GM12878 (cell line): ENCODE data around the gene FAM228B. TPM values are rescaled to one million over a fixed set of nuclear protein-coding genes. Genes with fewer than 3 reads are reported as not detected.

Experiments
- ATAC-seq: fragments of 200-7000 bp; cut with Tn5 transposase; 3 replicates; pipeline ENCODE4 v1.9.1; 2020; ENCODE audit warnings: mild to moderate bottlenecking, moderate library complexity
- BruUV-seq: library from RNA; stranded (reverse); fragments of 400-500 nt; replicated peaks from 2 replicates; lab custom pipeline; 2021; lab: Mats Ljungman, UMichigan
- CTCF ChIA-PET: fragments of 300-600 bp; sonication (Branson Sonifier 250); formaldehyde crosslinking; extraction: SDS; loops from one replicate; lab custom pipeline; 2021; ENCODE audit warnings: inconsistent platforms; lab: Yijun Ruan, JAX
- POLR2A ChIA-PET: fragments of 350-600 bp; formaldehyde crosslinking; extraction: SDS; loops from one replicate; lab custom pipeline; 2021; ENCODE audit warnings: inconsistent platforms; lab: Charles Lee
- RAD21 ChIA-PET: fragments of 300-600 bp; sonication (Branson Sonifier 250); formaldehyde crosslinking; loops from one replicate; lab custom pipeline; 2023; ENCODE audit warnings: antibody characterized with exemption; ENCODE audit not compliant: unreplicated experiment; lab: Charles Lee
- SMC1A ChIA-PET: fragments of 300-600 bp; sonication (Branson Sonifier 250); formaldehyde crosslinking; loops from one replicate; lab custom pipeline; 2023; ENCODE audit not compliant: unreplicated experiment, uncharacterized antibody; lab: Charles Lee
- DNase-seq: peaks from one replicate; pipeline ENCODE4 v3.0.0-alpha.2; 2011; ENCODE audit warnings: low read depth, low spot score
- FAIRE-seq: peaks from 3 replicates; lab custom pipeline; 2011; peaks lifted over from hg19 to GRCh38; lab: Jason Lieb, UNC
- H2AFZ ChIP-seq: 2 replicates; pipeline ENCODE4 v1.6.0; 2011; ENCODE audit warnings: low read depth, low read length, control low read depth; ENCODE audit not compliant: control insufficient read depth
- H3K27ac ChIP-seq: 2 replicates; pipeline ENCODE4 v1.5.1; 2011; ENCODE audit warnings: control low read depth; ENCODE audit not compliant: control insufficient read depth, insufficient read depth
- H3K27me3 ChIP-seq, 2 experiments: replicated peaks in 1 of 2; 2 replicates each; pipeline versions ENCODE4 v1.6.0 to v1.6.1; 2011; ENCODE audit warnings: low read length in 1 of 2; ENCODE audit not compliant: control insufficient read depth in 2 of 2, insufficient read depth in 2 of 2
- H3K36me3 ChIP-seq, 2 experiments: 2 replicates each; pipeline ENCODE4 v1.5.1; 2011; ENCODE audit warnings: low read length in 1 of 2; ENCODE audit not compliant: control insufficient read depth in 2 of 2, insufficient read depth in 2 of 2
- H3K4me1 ChIP-seq: 2 replicates; pipeline ENCODE4 v1.6.1; 2011; ENCODE audit warnings: mild to moderate bottlenecking, low read length, moderate library complexity, mixed read lengths; ENCODE audit not compliant: control insufficient read depth, insufficient read depth
- H3K4me2 ChIP-seq: 2 replicates; pipeline ENCODE4 v1.6.0; 2011; ENCODE audit warnings: control low read depth; ENCODE audit not compliant: control insufficient read depth, insufficient read depth
- H3K4me3 ChIP-seq: fragments of 200-600 bp; sonication (generic); 2 replicates; pipeline ENCODE4 v1.5.1; 2016
- H3K79me2 ChIP-seq: 2 replicates; pipeline ENCODE4 v1.6.0; 2011; ENCODE audit warnings: low read length; ENCODE audit not compliant: control insufficient read depth, insufficient read depth
- H3K9ac ChIP-seq: 2 replicates; pipeline ENCODE4 v1.8.0; 2011; ENCODE audit warnings: low read length, control low read depth, mixed read lengths; ENCODE audit not compliant: control insufficient read depth, insufficient read depth
- H3K9me3 ChIP-seq: replicated peaks from 3 replicates; pipeline ENCODE4 v1.5.1; 2011; ENCODE audit warnings: mild to moderate bottlenecking, low read length; ENCODE audit not compliant: control insufficient read depth, insufficient read depth
- H4K20me1 ChIP-seq: 2 replicates; pipeline ENCODE4 v1.6.0; 2011; ENCODE audit not compliant: control insufficient read depth, insufficient read depth
- BCLAF1 ChIP-seq: fragments of 450-650 bp; IDR thresholded peaks from 2 replicates; pipeline ENCODE4 v1.6.1; 2017; ENCODE audit warnings: antibody characterized with exemption, mild to moderate bottlenecking, moderate library complexity
- CHD2 ChIP-seq: IDR thresholded peaks from 2 replicates; pipeline ENCODE4 v1.6.1; 2011; ENCODE audit warnings: low read depth, low read length, improper control_type of control experiment, borderline replicate concordance
- CREM ChIP-seq: IDR thresholded peaks from 2 replicates; pipeline ENCODE4 v1.6.1; 2014; ENCODE audit warnings: antibody characterized with exemption, low read depth
- MAX ChIP-seq: IDR thresholded peaks from 2 replicates; pipeline ENCODE4 v1.6.1; 2012; ENCODE audit warnings: low read depth, low read length, improper control_type of control experiment
- RAD21 ChIP-seq: IDR thresholded peaks from 2 replicates; pipeline ENCODE4 v1.6.1; 2011; ENCODE audit warnings: mild to moderate bottlenecking, low read depth, low read length, moderate library complexity; ENCODE audit not compliant: insufficient read depth
- WGBS: methylation state at CpG from one replicate; pipeline ENCODE4 v1.1.6; 2016; ENCODE audit warnings: low lambda C conversion rate; ENCODE audit not compliant: insufficient replicate concordance, insufficient coverage; ENCODE audit errors: missing lambda C conversion rate; 5-methylcytosine and 5-hydroxymethylcytosine counted together
- in situ Hi-C: fragments of 300-500 bp; cut with MboI; formaldehyde crosslinking; loops from 9 replicates; pipeline ENCODE4 v1.14.3; 2018; ENCODE audit warnings: mixed read lengths
- intact Hi-C: fragments of 100-400 bp; cut with micrococcal nuclease; formaldehyde crosslinking; loops from one replicate; pipeline ENCODE4 v1.14.2; 2022; ENCODE audit not compliant: unreplicated experiment
- polyA plus RNA-seq, 11 experiments: library from polyadenylated mRNA; depleted of rRNA in 4 of 11; unstranded in 6 of 11; stranded (reverse) in 5 of 11; fragments of >200 nt; fragmentation: Nextera tagmentation in 4 of 11; fragmentation: Illumina TruSeq in 1 of 11; extraction: Ambion mirVana in 4 of 11; extraction: Trizol in 1 of 11; gene quantifications; 1 replicate in 1 of 11; 2 replicates in 10 of 11; pipeline versions ENCODE4 v1.2.1 to v1.2.3, GENCODE V29; 2011 to 2016; ENCODE audit warnings: inconsistent platforms in 2 of 11, missing spikeins in 2 of 11, low read depth in 1 of 11
- total RNA-seq, 4 experiments: library from RNA; depleted of rRNA in 3 of 4; stranded (reverse); fragments of >200 nt in 3 of 4; fragmentation: Illumina TruSeq in 1 of 4; extraction: Trizol in 1 of 4; gene quantifications; 2 replicates each; pipeline versions ENCODE4 v1.2.1 to v1.2.3, GENCODE V29; 2013 to 2021
- TF ChIP-seq, protein P1 (sequence below): fragments of 450-650 bp; IDR thresholded peaks from 2 replicates; pipeline ENCODE4 v1.6.1; 2018; ENCODE audit warnings: borderline replicate concordance, mild to moderate bottlenecking; ENCODE audit not compliant: partially characterized antibody

FAM228B gene
- total and polyA plus RNA-seq, 10 of the 15 experiments (the other 5 are each of a cell fraction or from before 2014, with no cell fraction given), result 3.9 to 11.0 (median 7.5) TPM

DNA sequence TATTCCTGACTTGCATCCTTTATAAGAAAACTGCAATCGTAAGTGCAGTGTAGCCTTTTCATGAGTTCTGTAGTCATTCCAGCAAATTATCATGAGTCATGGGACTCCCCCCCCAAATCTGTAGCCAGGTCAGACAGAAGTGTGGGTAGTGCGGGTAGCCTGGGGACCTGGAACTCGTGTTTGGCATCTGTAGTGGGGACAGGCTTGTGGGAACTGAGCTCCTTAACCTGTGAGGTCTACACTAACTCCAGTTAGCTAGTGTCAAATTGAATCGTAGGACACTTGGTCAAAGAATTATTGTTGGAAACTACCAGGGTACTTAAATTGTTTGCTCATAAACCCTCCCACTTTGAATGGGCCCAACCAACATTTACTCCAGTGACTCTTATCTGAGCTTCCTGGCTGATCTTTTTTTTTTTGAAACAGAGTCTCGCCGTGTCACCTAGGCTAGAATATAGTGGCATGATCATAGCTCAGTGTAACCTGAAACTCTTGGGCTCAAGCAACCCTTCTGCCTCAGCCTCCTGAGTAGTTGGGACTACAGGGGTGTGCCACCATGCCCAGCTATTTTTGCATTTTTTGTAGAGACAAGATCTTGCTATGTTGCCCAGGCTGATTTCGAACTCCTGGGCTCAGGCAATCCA lies 12.5 kb upstream of the FAM228B start (continued):
- TF ChIP-seq, protein P1, sequence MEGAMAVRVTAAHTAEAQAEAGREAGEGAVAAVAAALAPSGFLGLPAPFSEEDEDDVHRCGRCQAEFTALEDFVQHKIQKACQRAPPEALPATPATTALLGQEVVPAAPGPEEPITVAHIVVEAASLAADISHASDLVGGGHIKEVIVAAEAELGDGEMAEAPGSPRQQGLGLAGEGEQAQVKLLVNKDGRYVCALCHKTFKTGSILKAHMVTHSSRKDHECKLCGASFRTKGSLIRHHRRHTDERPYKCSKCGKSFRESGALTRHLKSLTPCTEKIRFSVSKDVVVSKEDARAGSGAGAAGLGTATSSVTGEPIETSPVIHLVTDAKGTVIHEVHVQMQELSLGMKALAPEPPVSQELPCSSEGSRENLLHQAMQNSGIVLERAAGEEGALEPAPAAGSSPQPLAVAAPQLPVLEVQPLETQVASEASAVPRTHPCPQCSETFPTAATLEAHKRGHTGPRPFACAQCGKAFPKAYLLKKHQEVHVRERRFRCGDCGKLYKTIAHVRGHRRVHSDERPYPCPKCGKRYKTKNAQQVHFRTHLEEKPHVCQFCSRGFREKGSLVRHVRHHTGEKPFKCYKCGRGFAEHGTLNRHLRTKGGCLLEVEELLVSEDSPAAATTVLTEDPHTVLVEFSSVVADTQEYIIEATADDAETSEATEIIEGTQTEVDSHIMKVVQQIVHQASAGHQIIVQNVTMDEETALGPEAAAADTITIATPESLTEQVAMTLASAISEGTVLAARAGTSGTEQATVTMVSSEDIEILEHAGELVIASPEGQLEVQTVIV, result no peak
- TF ChIP-seq MAX, result no peak

DNA sequence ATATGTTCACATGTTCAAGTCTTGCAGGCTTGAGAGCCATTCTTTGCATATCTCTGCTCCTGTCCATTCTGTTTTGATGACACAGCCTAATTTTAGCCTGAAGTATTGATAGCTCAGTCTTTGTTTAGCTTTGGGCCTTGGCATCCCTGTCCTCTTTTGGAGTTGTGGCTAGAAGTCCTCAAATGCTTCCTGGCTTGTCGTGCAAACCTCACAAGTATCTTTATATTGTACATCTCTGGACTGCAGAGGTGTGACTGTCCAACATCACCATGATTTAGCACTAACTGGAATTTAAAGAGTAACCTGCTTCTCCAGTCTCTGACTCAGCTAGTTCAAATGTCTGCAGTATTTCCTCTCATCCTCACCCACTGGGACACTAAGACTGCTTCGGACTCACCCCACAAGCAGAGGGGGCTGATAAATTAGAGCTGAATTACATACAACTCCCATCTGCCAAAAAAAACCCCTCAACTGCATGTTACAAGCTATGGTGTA lies 11.8 kb upstream of the FAM228B start:
- Histone ChIP-seq H3K4me3 (no peak overlapping the region), H3K4me2 (no peak overlapping the region), H3K4me1 (no peaks in the 10 kb centered on the region), H3K36me3 (no peaks in the 10 kb centered on the region), H2AFZ (no peak overlapping the region), H4K20me1 (no peaks in the 10 kb centered on the region), H3K79me2 (no peaks in the 10 kb centered on the region), H3K9me3 (no peaks in the 10 kb centered on the region; the same call in 1 of the 3 replicates)
- ChIA-PET CTCF (interaction anchor here (0.6 to 1.3 kb wide), 4 partner anchors 22 to 487 kb away, joined by 3 to 4 read pairs (median 3); no protein-coding TSS in a partner anchor), RAD21 (interaction anchor here (1.1 kb wide), 1 partner anchor 11 kb away, joined by 3 read pairs; no protein-coding TSS in a partner anchor), POLR2A (interaction anchor here (1.9 kb wide), 1 partner anchor 11 kb away, joined by 5 read pairs; the partner anchor contains the start of gene PFN4)
- FAIRE-seq (no peak), DNase-seq (no peak)
- BruUV-seq, result no TSS peak
- TF ChIP-seq CHD2, result no peak
- TF ChIP-seq RAD21, result no peak
- no peak for TF ChIP-seq CREM
- no peak for TF ChIP-seq BCLAF1
- TF ChIP-seq, all 136 proteins: peak for 0
- intact Hi-C loops (no loop called here), in situ Hi-C loops (no loop called here)
- no peak overlapping the region for H3K27ac ChIP-seq
- no peak overlapping the region for H3K9ac ChIP-seq
- H3K27me3 ChIP-seq, result no peaks in the 10 kb centered on the region
- SMC1A ChIA-PET, result interaction anchor here (1.5 kb wide), 1 partner anchor 11 kb away, joined by 6 read pairs; the partner anchor contains the start of gene PFN4
- WGBS, result 85% methylated on average over 2 of the region's 2 CpGs
- ATAC-seq, result no peak
